Measurements from ENCODE around the gene IVD. TPM values are rescaled to one million over a fixed set of nuclear protein-coding genes. Genes with fewer than 3 reads are reported as not detected.

Gene IVD
- total RNA-seq, 3 donors from 2014 or later = 65.8 to 88.3 (median 74.8) TPM

- intact Hi-C loops (cut with DNase I, micrococcal nuclease) = no loop called here
- DNase-seq = peak; percentile 58 to 76 (median 73)
- Histone ChIP-seq H3K4me3 (no peak overlapping the region), H3K36me3 (ENCODE audit: low read depth) (no peaks in the 10 kb centered on the region), H3K4me1 (ENCODE audit: low read depth) (peaks cover 21% of the 10 kb centered on the region), H3K9me3 (no peaks in the 10 kb centered on the region)
- ATAC-seq = peak; percentile 8
- TF ChIP-seq CTCF (IDR thresholded peaks at IDR 0.05) = no peak
Measured at GRCh38 chr15:40358471-40359353, 46.9 kb upstream of the IVD start.

- intact Hi-C loops (cut with DNase I, micrococcal nuclease) = no loop called here
- no peak for ATAC-seq
Measured at GRCh38 chr15:40360015-40360414, 45.6 kb upstream of the IVD start.

GRCh38 chr15:40361640-40362039 lies 44.0 kb upstream of the IVD start:
- no peak for TF ChIP-seq CTCF (IDR thresholded peaks at IDR 0.05)
- Histone ChIP-seq H3K9me3 (no peaks in the 10 kb centered on the region), H3K36me3 (ENCODE audit: low read depth) (no peaks in the 10 kb centered on the region), H3K4me1 (ENCODE audit: low read depth) (peaks cover 9% of the 10 kb centered on the region), H3K4me3 (no peak overlapping the region)
- DNase-seq = no peak
- intact Hi-C loops (cut with DNase I, micrococcal nuclease) = no loop called here
- ATAC-seq = no peak

More at GRCh38 chr15:40360015-40360414, 45.6 kb upstream of the IVD start:
- H3K9me3 ChIP-seq = no peaks in the 10 kb centered on the region
- H3K36me3 ChIP-seq (ENCODE audit: low read depth) = no peaks in the 10 kb centered on the region
- peaks cover 14% of the 10 kb centered on the region for H3K4me1 ChIP-seq (ENCODE audit: low read depth)
- DNase-seq = no peak
- H3K4me3 ChIP-seq = no peak overlapping the region
- TF ChIP-seq CTCF (IDR thresholded peaks at IDR 0.05) = no peak

- intact Hi-C loops (cut with DNase I, micrococcal nuclease) = no loop called here
- no peaks in the 10 kb centered on the region for H3K9me3 ChIP-seq
- TF ChIP-seq CTCF (IDR thresholded peaks at IDR 0.05) = no peak
- H3K36me3 ChIP-seq (ENCODE audit: low read depth) = no peaks in the 10 kb centered on the region
- peaks cover 21% of the 10 kb centered on the region for H3K4me1 ChIP-seq (ENCODE audit: low read depth)
- H3K4me3 ChIP-seq = no peak overlapping the region
- DNase-seq (peak in 1 of 3 donors; percentile 32), ATAC-seq (no peak)
Measured at GRCh38 chr15:40363611-40364010, 42.0 kb upstream of the IVD start.

GRCh38 chr15:40364251-40364650 lies 41.3 kb upstream of the IVD start:
- DNase-seq = peak in 1 of 3 donors; percentile 41
- no peaks in the 10 kb centered on the region for H3K9me3 ChIP-seq
- intact Hi-C loops (cut with DNase I, micrococcal nuclease) = no loop called here

More at GRCh38 chr15:40364251-40364650, 41.3 kb upstream of the IVD start:
- TF ChIP-seq CTCF (IDR thresholded peaks at IDR 0.05) = no peak
- peak; percentile 6 for ATAC-seq
- Histone ChIP-seq H3K4me1 (ENCODE audit: low read depth) (peaks cover 19% of the 10 kb centered on the region), H3K4me3 (no peak overlapping the region), H3K36me3 (ENCODE audit: low read depth) (no peaks in the 10 kb centered on the region)
